ENCODE results near the gene NLN.

DNA sequence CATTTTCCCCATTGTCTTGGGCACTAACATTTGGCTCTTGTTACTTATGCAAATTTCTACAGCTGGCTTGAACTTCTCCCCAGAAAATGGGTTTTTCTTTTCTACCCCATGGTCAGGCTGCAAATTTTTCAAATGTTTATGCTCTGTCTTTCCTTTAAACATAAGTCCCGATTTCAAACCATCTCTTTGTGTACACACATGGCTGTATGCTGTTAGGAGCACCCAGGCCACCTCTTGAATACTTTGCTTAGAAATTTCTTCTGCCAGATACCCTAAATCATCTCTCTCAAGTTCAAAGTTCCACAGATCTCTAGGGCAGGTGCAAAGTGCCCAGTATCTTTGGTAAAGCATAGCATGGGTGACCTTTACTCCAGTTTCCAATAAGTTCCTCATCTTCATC is 45.6 kb downstream of the NLN start:
- TF ChIP-seq, protein P1, sequence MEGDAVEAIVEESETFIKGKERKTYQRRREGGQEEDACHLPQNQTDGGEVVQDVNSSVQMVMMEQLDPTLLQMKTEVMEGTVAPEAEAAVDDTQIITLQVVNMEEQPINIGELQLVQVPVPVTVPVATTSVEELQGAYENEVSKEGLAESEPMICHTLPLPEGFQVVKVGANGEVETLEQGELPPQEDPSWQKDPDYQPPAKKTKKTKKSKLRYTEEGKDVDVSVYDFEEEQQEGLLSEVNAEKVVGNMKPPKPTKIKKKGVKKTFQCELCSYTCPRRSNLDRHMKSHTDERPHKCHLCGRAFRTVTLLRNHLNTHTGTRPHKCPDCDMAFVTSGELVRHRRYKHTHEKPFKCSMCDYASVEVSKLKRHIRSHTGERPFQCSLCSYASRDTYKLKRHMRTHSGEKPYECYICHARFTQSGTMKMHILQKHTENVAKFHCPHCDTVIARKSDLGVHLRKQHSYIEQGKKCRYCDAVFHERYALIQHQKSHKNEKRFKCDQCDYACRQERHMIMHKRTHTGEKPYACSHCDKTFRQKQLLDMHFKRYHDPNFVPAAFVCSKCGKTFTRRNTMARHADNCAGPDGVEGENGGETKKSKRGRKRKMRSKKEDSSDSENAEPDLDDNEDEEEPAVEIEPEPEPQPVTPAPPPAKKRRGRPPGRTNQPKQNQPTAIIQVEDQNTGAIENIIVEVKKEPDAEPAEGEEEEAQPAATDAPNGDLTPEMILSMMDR (IDR thresholded peaks at IDR 0.05) = no peak
- no peak for TF ChIP-seq POLR2A (IDR thresholded peaks at IDR 0.05)

Data from adrenal gland (tissue), 5 donors.